Measurements from ENCODE around the gene KHNYN.
"Not testable (repeated sequence)": the region's sequence is repeated elsewhere in the genome, so short reads cannot be mapped to it uniquely, and the experiment has no call there.

Gene KHNYN

DNA sequence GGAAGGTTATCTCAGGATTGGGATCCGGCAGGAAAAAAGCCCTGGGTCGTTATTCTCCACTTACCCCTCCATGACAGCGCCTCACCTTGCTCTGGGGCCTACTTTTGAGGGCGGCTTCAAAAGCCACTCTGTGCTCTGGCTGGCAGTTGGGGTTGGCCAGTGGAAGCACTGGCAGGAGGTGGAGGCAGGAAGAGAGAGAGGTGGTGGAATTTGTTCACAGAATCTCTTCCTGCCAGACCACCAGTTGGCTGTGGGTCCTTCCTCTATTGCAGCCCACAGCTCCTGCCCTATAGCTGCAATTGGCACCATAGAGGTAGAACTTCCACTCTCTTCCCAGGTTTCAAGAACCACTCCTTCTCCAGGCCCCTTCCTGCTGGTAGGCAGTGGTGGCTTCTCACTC is 45.5 kb downstream of the KHNYN start:
- TF ChIP-seq, protein P1, sequence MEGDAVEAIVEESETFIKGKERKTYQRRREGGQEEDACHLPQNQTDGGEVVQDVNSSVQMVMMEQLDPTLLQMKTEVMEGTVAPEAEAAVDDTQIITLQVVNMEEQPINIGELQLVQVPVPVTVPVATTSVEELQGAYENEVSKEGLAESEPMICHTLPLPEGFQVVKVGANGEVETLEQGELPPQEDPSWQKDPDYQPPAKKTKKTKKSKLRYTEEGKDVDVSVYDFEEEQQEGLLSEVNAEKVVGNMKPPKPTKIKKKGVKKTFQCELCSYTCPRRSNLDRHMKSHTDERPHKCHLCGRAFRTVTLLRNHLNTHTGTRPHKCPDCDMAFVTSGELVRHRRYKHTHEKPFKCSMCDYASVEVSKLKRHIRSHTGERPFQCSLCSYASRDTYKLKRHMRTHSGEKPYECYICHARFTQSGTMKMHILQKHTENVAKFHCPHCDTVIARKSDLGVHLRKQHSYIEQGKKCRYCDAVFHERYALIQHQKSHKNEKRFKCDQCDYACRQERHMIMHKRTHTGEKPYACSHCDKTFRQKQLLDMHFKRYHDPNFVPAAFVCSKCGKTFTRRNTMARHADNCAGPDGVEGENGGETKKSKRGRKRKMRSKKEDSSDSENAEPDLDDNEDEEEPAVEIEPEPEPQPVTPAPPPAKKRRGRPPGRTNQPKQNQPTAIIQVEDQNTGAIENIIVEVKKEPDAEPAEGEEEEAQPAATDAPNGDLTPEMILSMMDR (conservative IDR thresholded peaks at IDR 0.05), result no peak
- TF ChIP-seq ZFX (IDR thresholded peaks at IDR 0.05), result no peak
- H3K27ac ChIP-seq, result no peak overlapping the region

DNA sequence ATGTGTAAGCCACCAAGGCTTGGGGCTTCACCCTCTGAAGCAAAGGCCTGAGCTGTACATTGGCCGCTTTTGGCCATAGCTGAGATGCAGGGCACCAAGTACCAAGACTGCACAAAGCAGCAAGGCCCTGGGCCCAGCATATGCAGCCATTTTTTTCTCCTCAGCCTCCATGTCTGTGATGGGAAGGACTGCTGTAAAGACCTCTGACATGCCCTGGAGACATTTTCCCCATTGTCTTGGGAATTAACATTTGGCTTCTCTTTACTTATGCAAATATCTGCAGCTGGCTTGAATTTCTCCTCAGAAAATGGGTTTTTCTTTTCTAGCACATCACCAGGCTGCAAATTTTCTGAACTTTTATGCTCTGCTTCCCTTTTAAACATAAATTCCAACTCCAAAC is 50.2 kb downstream of the KHNYN start:
- H3K27ac ChIP-seq, result not testable (repeated sequence)

DNA sequence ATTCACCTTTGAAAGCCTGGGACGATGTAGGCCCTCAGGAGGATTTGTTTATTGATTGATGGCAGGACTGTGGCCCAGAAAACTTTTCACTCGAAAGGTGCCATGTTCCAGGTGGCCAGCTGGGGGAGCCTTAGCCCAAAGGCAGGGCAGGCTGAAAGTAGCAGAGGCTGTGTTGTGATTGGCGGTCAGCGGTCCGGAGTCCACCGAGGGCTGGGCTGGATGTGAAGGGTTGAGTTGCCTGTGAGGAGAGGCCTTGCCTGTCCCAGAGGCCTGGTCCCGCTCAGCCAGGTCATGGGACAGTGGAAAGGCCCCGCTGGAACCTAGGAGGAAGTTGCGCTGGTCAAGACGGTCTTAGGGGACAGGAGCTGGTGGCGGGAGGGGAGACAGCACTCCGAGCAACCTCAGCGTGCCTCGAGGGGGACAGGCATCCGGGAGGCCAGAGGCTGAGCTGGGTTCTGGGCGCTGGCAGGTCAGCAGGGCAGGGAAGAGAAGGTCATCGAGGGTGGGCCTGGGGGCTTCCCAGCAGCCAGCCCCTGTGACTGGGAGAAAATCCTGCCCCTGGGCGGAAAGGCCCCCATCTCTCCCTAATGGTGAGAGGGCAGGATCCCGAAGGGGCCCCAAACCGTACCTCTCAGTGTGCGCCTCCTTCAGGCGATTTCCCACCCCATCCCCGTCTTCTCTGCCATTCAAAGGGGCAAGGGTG is 52.0 kb downstream of the KHNYN start:
- H3K27ac ChIP-seq, result no peak overlapping the region
- TF ChIP-seq ZFX (IDR thresholded peaks at IDR 0.05), result no peak
- TF ChIP-seq, protein P1 (conservative IDR thresholded peaks at IDR 0.05), result peak; percentile 85

DNA sequence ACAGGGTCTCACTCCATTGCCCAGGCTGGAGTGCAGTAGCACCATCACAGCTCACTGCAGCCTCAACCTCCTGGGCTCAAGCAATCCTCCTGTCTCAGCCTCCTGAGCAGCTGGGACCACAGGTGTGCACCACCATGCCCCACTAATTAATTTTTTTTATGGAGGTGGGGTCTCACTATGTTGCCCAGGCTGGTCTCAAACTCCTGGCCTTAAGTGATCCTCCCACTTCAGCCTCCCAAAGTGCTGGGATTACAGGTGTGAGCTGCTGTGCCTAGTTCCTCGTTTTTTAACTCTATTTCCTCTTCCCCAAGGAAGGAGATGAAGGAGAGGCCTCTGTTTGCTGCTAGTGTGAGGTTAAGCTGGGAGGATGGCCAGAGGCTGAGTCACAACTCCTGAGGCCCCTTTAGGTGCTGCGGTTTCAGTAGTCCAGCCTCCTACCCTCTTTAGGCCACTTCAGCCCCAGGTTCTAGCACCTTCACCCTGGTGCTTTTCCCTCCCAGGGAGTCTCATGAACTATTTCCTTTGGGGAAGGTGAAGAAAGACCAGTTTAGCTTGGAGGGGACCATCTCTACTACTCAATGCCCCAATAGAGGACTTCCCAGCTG is 53.0 kb downstream of the KHNYN start:
- H3K27ac ChIP-seq, result not testable (repeated sequence)

DNA sequence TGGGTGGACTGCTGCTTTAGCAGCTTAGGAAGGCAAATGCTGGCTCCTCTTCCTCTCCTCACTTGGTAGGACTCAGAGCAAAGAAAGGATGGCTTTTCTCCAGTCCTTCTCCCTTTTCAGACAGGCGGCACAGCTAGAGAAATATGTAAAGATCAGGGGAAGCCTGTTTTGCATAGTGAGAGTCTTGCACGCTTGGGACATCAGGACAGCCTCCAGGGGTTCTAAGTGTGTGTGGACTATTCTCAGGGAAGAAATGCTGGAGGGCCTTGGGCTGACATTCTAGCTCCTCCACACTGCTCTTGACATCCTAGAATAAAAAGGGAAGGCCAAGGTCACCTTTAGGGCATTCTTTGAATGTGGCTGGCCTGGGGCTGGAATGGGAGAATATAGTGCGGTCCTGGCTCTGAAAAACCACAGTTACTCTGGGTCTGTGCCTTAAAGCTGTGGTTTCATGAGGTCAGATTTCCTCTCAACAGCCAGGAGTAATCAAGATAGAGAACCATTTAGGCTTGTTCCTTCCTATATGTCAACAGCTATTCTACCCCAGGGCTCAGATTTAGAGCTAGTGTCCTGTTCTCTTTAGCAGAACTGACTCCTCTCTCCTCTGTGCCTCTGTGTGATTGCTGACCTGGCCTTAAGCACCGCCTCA is 54.0 kb downstream of the KHNYN start:
- no peak overlapping the region for H3K27ac ChIP-seq

More for the DNA sequence above, 54.0 kb downstream of the KHNYN start:
- TF ChIP-seq, protein P1 (conservative IDR thresholded peaks at IDR 0.05), result no peak
- TF ChIP-seq ZFX (IDR thresholded peaks at IDR 0.05), result no peak

Measured in C4-2B (cell line).